Measurements from ENCODE around the gene PLEKHA3. TPM values are rescaled to one million over a fixed set of nuclear protein-coding genes. Genes with fewer than 3 reads are reported as not detected.

Gene PLEKHA3
- total RNA-seq, 1 experiment from 2014 or later, result 30.5 TPM

DNA sequence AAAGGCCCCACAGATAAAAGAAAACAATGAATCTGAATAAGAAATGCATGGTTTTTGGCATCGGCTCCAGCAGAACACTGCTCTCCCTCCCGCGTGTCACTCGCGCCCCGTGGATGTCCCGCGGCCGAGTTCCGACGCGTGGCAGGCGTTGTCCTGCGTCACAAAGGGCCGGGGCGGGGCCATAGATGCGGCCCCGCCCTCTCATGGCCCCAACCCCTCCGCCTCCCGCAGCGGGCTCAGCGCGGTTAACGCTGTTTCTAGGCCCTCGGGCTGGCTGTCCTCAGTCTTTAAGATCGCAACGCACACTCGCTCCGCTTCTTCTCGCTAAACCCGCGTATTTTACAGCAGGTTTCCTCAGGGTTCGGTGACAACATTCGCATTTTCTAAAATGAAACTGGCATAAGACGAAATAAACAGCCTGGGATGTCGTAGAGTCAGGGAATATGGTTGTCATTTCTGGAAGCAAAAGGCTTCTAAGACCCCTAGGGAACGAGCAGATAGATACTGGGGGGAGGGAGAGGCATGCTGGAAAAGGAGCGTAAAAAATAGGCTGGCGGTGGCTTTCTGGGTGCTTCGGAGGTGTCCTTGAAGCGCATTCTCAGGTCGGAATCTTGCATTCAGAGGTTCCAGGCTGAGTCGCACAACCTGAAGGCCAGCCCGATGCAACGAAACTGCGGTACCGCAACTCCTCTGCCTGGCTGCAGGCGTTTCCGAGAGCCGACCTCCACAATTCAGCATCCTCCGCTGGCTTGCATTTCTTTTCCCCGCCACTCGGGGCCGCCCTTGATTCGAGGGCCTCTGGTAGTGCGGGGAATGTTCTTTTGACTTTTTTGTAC, 1.6 kb upstream of the PLEKHA3 start, which contains the start of gene FKBP7:
TSS of gene FKBP7 (minus strand) at position 162 of the 836 bp plus-strand sequence. CDS start at position 61, 101 bp downstream.
- Histone ChIP-seq H3K27me3 (ENCODE audit: control insufficient read depth, insufficient read depth, low read length) (no peaks in the 10 kb centered on the region), H3K9me3 (ENCODE audit: control insufficient read depth, insufficient read depth, low read depth, low read length) (no peaks in the 10 kb centered on the region), H3K4me1 (ENCODE audit: control insufficient read depth, insufficient read depth, low read length) (peaks cover 25% of the 10 kb centered on the region), H3K27ac (ENCODE audit: low read length) (peak within 1 kb of the TSS; percentile 81), H3K36me3 (ENCODE audit: control insufficient read depth, insufficient read depth, low read length) (no peaks in the 10 kb centered on the region), H3K4me3 (ENCODE audit: low read depth in 2 of 2, low read length in 2 of 2) (peak within 1 kb of the TSS; percentile 71 to 89)
- ATAC-seq (peak; percentile 85), DNase-seq (ENCODE audit: low read depth, low spot score) (no peak)
- no TSS peak for BruUV-seq (replicated peaks)
- intact Hi-C loops (cut with micrococcal nuclease; ENCODE audit: unreplicated experiment), result loop anchor here (2.0 to 5.0 kb wide), 2 partner anchors 28 to 44 kb away; partner anchors contain the start of genes PJVK and PRKRA
- in situ Hi-C loops (cut with HindIII; ENCODE audit: low pct_unique_long_range_greater_than_20kb, low sequenced_read_pairs), result no loop called here
- TF ChIP-seq TCF7L2 (IDR thresholded peaks at IDR 0.05; ENCODE audit: low read depth, low read length), result peak; percentile 48
- peak; percentile 31; the same call in 1 of the 2 replicates for TF ChIP-seq POLR2AphosphoS5 (IDR thresholded peaks at IDR 0.05; ENCODE audit: low read depth, low read length)
- TF ChIP-seq, protein P1, sequence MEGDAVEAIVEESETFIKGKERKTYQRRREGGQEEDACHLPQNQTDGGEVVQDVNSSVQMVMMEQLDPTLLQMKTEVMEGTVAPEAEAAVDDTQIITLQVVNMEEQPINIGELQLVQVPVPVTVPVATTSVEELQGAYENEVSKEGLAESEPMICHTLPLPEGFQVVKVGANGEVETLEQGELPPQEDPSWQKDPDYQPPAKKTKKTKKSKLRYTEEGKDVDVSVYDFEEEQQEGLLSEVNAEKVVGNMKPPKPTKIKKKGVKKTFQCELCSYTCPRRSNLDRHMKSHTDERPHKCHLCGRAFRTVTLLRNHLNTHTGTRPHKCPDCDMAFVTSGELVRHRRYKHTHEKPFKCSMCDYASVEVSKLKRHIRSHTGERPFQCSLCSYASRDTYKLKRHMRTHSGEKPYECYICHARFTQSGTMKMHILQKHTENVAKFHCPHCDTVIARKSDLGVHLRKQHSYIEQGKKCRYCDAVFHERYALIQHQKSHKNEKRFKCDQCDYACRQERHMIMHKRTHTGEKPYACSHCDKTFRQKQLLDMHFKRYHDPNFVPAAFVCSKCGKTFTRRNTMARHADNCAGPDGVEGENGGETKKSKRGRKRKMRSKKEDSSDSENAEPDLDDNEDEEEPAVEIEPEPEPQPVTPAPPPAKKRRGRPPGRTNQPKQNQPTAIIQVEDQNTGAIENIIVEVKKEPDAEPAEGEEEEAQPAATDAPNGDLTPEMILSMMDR (IDR thresholded peaks at IDR 0.05), result peak; percentile 94
- 0 out of 2 replicates have a peak, but pooled peaks have one; percentile 59 for TF ChIP-seq SIN3A (IDR thresholded peaks at IDR 0.05; ENCODE audit: borderline replicate concordance, insufficient read depth, low read depth, low read length)
- TF ChIP-seq, protein P2, sequence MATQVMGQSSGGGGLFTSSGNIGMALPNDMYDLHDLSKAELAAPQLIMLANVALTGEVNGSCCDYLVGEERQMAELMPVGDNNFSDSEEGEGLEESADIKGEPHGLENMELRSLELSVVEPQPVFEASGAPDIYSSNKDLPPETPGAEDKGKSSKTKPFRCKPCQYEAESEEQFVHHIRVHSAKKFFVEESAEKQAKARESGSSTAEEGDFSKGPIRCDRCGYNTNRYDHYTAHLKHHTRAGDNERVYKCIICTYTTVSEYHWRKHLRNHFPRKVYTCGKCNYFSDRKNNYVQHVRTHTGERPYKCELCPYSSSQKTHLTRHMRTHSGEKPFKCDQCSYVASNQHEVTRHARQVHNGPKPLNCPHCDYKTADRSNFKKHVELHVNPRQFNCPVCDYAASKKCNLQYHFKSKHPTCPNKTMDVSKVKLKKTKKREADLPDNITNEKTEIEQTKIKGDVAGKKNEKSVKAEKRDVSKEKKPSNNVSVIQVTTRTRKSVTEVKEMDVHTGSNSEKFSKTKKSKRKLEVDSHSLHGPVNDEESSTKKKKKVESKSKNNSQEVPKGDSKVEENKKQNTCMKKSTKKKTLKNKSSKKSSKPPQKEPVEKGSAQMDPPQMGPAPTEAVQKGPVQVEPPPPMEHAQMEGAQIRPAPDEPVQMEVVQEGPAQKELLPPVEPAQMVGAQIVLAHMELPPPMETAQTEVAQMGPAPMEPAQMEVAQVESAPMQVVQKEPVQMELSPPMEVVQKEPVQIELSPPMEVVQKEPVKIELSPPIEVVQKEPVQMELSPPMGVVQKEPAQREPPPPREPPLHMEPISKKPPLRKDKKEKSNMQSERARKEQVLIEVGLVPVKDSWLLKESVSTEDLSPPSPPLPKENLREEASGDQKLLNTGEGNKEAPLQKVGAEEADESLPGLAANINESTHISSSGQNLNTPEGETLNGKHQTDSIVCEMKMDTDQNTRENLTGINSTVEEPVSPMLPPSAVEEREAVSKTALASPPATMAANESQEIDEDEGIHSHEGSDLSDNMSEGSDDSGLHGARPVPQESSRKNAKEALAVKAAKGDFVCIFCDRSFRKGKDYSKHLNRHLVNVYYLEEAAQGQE (IDR thresholded peaks at IDR 0.05; ENCODE audit: insufficient read depth in 1 of 2, low read depth in 2 of 2, low read length in 1 of 2), result no peak
- ChIA-PET CTCF (no interaction called here), POLR2A (no interaction called here)

DNA sequence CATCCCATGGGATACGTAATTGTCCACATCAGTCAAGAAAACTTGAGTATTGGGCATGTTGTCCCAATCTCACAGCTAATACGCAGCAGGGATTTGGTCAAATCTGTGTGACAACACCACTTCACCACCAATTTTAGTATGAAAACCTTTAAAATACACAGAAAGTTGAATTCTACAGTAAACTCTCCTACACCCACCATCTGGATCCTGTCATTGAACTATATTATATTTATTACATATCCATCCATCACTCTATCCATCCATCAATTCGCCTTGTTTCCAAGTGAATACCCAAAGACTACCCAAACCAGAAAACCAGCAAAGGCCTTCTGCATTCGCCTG, 1.0 kb upstream of the PLEKHA3 start:
- no peak for DNase-seq (ENCODE audit: low read depth, low spot score)
- ChIA-PET POLR2A (no interaction called here), CTCF (no interaction called here)
- no peak for ATAC-seq
- in situ Hi-C loops (cut with HindIII; ENCODE audit: low pct_unique_long_range_greater_than_20kb, low sequenced_read_pairs), result no loop called here
- Histone ChIP-seq H3K27me3 (ENCODE audit: control insufficient read depth, insufficient read depth, low read length) (no peaks in the 10 kb centered on the region), H3K9me3 (ENCODE audit: control insufficient read depth, insufficient read depth, low read depth, low read length) (no peaks in the 10 kb centered on the region), H3K36me3 (ENCODE audit: control insufficient read depth, insufficient read depth, low read length) (no peaks in the 10 kb centered on the region), H3K4me1 (ENCODE audit: control insufficient read depth, insufficient read depth, low read length) (peaks cover 25% of the 10 kb centered on the region), H3K4me3 (ENCODE audit: low read depth in 2 of 2, low read length in 2 of 2) (peak overlapping the region; percentile 71 to 89), H3K27ac (ENCODE audit: low read length) (no peak overlapping the region; the same call in 1 of the 2 replicates)
- BruUV-seq (replicated peaks), result no TSS peak
- intact Hi-C loops (cut with micrococcal nuclease; ENCODE audit: unreplicated experiment), result loop anchor here (2.0 to 5.0 kb wide), 2 partner anchors 28 to 43 kb away; partner anchors contain the start of genes PJVK and PRKRA
- TF ChIP-seq, protein P1 (IDR thresholded peaks at IDR 0.05), result peak; percentile 71
- no peak for TF ChIP-seq SIN3A (IDR thresholded peaks at IDR 0.05; ENCODE audit: borderline replicate concordance, insufficient read depth, low read depth, low read length)
